GM12878 (cell line): ENCODE results near the gene LYL1. TPM values are rescaled to one million over a fixed set of nuclear protein-coding genes. Genes with fewer than 3 reads are reported as not detected.
A peak's percentile ranks its signal among the peaks of the same experiment; 100 is the strongest.

Experiments
- ATAC-seq: fragments of 200-7000 bp; cut with Tn5 transposase; 3 replicates; pipeline ENCODE4 v1.9.1; 2020; ENCODE audit warnings: mild to moderate bottlenecking, moderate library complexity
- BruUV-seq: library from RNA; stranded (reverse); fragments of 400-500 nt; replicated peaks from 2 replicates; lab custom pipeline; 2021; lab: Mats Ljungman, UMichigan
- CTCF ChIA-PET: fragments of 300-600 bp; sonication (Branson Sonifier 250); formaldehyde crosslinking; extraction: SDS; loops from one replicate; lab custom pipeline; 2021; ENCODE audit warnings: inconsistent platforms; lab: Yijun Ruan, JAX
- POLR2A ChIA-PET: fragments of 350-600 bp; formaldehyde crosslinking; extraction: SDS; loops from one replicate; lab custom pipeline; 2021; ENCODE audit warnings: inconsistent platforms; lab: Charles Lee
- RAD21 ChIA-PET: fragments of 300-600 bp; sonication (Branson Sonifier 250); formaldehyde crosslinking; loops from one replicate; lab custom pipeline; 2023; ENCODE audit warnings: antibody characterized with exemption; ENCODE audit not compliant: unreplicated experiment; lab: Charles Lee
- SMC1A ChIA-PET: fragments of 300-600 bp; sonication (Branson Sonifier 250); formaldehyde crosslinking; loops from one replicate; lab custom pipeline; 2023; ENCODE audit not compliant: unreplicated experiment, uncharacterized antibody; lab: Charles Lee
- DNase-seq: peaks from one replicate; pipeline ENCODE4 v3.0.0-alpha.2; 2011; ENCODE audit warnings: low read depth, low spot score
- FAIRE-seq: peaks from 3 replicates; lab custom pipeline; 2011; peaks lifted over from hg19 to GRCh38; lab: Jason Lieb, UNC
- H2AFZ ChIP-seq: 2 replicates; pipeline ENCODE4 v1.6.0; 2011; ENCODE audit warnings: low read depth, low read length, control low read depth; ENCODE audit not compliant: control insufficient read depth
- H3K27ac ChIP-seq: 2 replicates; pipeline ENCODE4 v1.5.1; 2011; ENCODE audit warnings: control low read depth; ENCODE audit not compliant: control insufficient read depth, insufficient read depth
- H3K27me3 ChIP-seq, 2 experiments: replicated peaks in 1 of 2; 2 replicates each; pipeline versions ENCODE4 v1.6.0 to v1.6.1; 2011; ENCODE audit warnings: low read length in 1 of 2; ENCODE audit not compliant: control insufficient read depth in 2 of 2, insufficient read depth in 2 of 2
- H3K36me3 ChIP-seq, 2 experiments: 2 replicates each; pipeline ENCODE4 v1.5.1; 2011; ENCODE audit warnings: low read length in 1 of 2; ENCODE audit not compliant: control insufficient read depth in 2 of 2, insufficient read depth in 2 of 2
- H3K4me1 ChIP-seq: 2 replicates; pipeline ENCODE4 v1.6.1; 2011; ENCODE audit warnings: mild to moderate bottlenecking, low read length, moderate library complexity, mixed read lengths; ENCODE audit not compliant: control insufficient read depth, insufficient read depth
- H3K4me2 ChIP-seq: 2 replicates; pipeline ENCODE4 v1.6.0; 2011; ENCODE audit warnings: control low read depth; ENCODE audit not compliant: control insufficient read depth, insufficient read depth
- H3K4me3 ChIP-seq: fragments of 200-600 bp; sonication (generic); 2 replicates; pipeline ENCODE4 v1.5.1; 2016
- H3K79me2 ChIP-seq: 2 replicates; pipeline ENCODE4 v1.6.0; 2011; ENCODE audit warnings: low read length; ENCODE audit not compliant: control insufficient read depth, insufficient read depth
- H3K9ac ChIP-seq: 2 replicates; pipeline ENCODE4 v1.8.0; 2011; ENCODE audit warnings: low read length, control low read depth, mixed read lengths; ENCODE audit not compliant: control insufficient read depth, insufficient read depth
- H3K9me3 ChIP-seq: replicated peaks from 3 replicates; pipeline ENCODE4 v1.5.1; 2011; ENCODE audit warnings: mild to moderate bottlenecking, low read length; ENCODE audit not compliant: control insufficient read depth, insufficient read depth
- H4K20me1 ChIP-seq: 2 replicates; pipeline ENCODE4 v1.6.0; 2011; ENCODE audit not compliant: control insufficient read depth, insufficient read depth
- ATF7 ChIP-seq: fragments of 450-650 bp; IDR thresholded peaks from 2 replicates; pipeline ENCODE4 v1.6.1; 2016; ENCODE audit warnings: low read depth, mild to moderate bottlenecking
- BCL11A ChIP-seq: IDR thresholded peaks from 2 replicates; pipeline ENCODE4 v1.6.1; 2011; ENCODE audit warnings: low read depth, low read length
- ESRRA ChIP-seq: IDR thresholded peaks from 2 replicates; pipeline ENCODE4 v1.6.1; 2012; ENCODE audit warnings: mild to moderate bottlenecking, low read length, improper control_type of control experiment
- IRF3 ChIP-seq: fragments of 450-650 bp; IDR thresholded peaks from 2 replicates; pipeline ENCODE4 v1.6.1; 2014; ENCODE audit warnings: mild to moderate bottlenecking
- NFIC ChIP-seq: IDR thresholded peaks from 2 replicates; pipeline ENCODE4 v1.6.1; 2012; ENCODE audit warnings: low read depth, mild to moderate bottlenecking, inconsistent platforms, low read length, moderate library complexity
- REST ChIP-seq: IDR thresholded peaks from 2 replicates; pipeline ENCODE4 v1.6.1; 2012; ENCODE audit warnings: mild to moderate bottlenecking, low read depth, low read length
- WGBS: methylation state at CpG from one replicate; pipeline ENCODE4 v1.1.6; 2016; ENCODE audit warnings: low lambda C conversion rate; ENCODE audit not compliant: insufficient replicate concordance, insufficient coverage; ENCODE audit errors: missing lambda C conversion rate; 5-methylcytosine and 5-hydroxymethylcytosine counted together
- in situ Hi-C: fragments of 300-500 bp; cut with MboI; formaldehyde crosslinking; loops from 9 replicates; pipeline ENCODE4 v1.14.3; 2018; ENCODE audit warnings: mixed read lengths
- intact Hi-C: fragments of 100-400 bp; cut with micrococcal nuclease; formaldehyde crosslinking; loops from one replicate; pipeline ENCODE4 v1.14.2; 2022; ENCODE audit not compliant: unreplicated experiment
- polyA plus RNA-seq, 11 experiments: library from polyadenylated mRNA; depleted of rRNA in 4 of 11; unstranded in 6 of 11; stranded (reverse) in 5 of 11; fragments of >200 nt; fragmentation: Nextera tagmentation in 4 of 11; fragmentation: Illumina TruSeq in 1 of 11; extraction: Ambion mirVana in 4 of 11; extraction: Trizol in 1 of 11; gene quantifications; 1 replicate in 1 of 11; 2 replicates in 10 of 11; pipeline versions ENCODE4 v1.2.1 to v1.2.3, GENCODE V29; 2011 to 2016; ENCODE audit warnings: inconsistent platforms in 2 of 11, missing spikeins in 2 of 11, low read depth in 1 of 11
- total RNA-seq, 4 experiments: library from RNA; depleted of rRNA in 3 of 4; stranded (reverse); fragments of >200 nt in 3 of 4; fragmentation: Illumina TruSeq in 1 of 4; extraction: Trizol in 1 of 4; gene quantifications; 2 replicates each; pipeline versions ENCODE4 v1.2.1 to v1.2.3, GENCODE V29; 2013 to 2021
- TF ChIP-seq, protein P1 (sequence below): IDR thresholded peaks from 2 replicates; pipeline ENCODE4 v1.6.1; 2011; ENCODE audit warnings: borderline replicate concordance, low read depth, mild to moderate bottlenecking, moderate library complexity, mixed read lengths, low read length; ENCODE audit not compliant: insufficient read depth; ENCODE audit errors: extremely low read length

The LYL1 gene
- total and polyA plus RNA-seq, 10 of the 15 experiments (the other 5 are each of a cell fraction or from before 2014, with no cell fraction given), result 0.10 to 34.8 (median 4.4) TPM

DNA sequence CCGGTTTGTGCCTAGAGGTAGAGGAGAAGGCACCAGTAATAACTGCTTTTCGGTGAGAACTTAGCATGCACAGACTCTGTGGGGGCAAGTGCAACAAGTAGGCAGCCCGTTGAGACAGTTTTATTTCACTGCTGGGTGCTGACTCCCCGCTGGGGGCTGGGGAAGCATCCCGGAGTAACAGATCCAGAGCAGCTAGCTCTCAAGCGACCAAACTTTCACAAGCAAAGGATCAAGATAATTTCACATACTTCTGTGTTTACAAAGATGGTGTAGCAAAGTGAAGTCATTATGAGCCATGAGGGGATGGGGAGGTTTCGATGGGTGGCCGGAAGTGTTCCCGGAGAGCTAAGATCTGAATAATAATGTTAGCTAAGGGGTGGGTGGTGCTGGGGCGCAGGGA is 18.2 kb upstream of the LYL1 start (continued):
- TF ChIP-seq NFIC, result no peak
- TF ChIP-seq, all 136 proteins: peak for 0

DNA sequence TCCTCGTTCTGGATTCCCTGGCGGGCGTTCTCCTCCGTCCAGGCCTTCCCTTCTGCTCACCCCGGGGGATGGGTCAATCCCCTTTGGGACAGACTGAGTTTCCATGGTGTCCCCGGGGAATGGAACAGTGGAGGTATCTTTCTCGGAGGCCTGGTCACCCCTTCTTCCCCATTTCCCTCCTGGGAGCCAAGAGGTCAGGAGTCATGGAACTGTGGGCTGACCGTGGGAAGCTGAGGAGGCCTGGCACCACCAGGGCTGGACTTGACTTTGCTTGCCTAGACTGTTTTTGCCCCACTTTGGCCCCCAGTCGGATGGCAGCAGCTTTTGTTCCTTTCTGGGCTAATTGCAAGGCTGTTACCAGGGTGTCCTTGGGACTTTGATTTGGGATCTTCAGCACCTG is 17.4 kb upstream of the LYL1 start:
- H3K4me3 ChIP-seq, result peak overlapping the region; percentile 32; the same call in 1 of the 2 replicates
- peak overlapping the region; percentile 6; the same call in 1 of the 2 replicates for H3K27ac ChIP-seq
- RAD21 ChIA-PET, result interaction anchor here (0.6 to 1.4 kb wide), 3 partner anchors 28 to 33 kb away, joined by 3 to 4 read pairs (median 3); partner anchors contain the start of genes IER2 and STX10
- no peaks in the 10 kb centered on the region for H3K27me3 ChIP-seq
- POLR2A ChIA-PET, result interaction anchor here (0.5 to 3.8 kb wide), 5 partner anchors 9 to 74 kb away, joined by 3 to 28 read pairs (median 3); no protein-coding TSS in a partner anchor
- 44% methylated on average over 9 of the region's 9 CpGs for WGBS
- H3K4me1 ChIP-seq, result peaks cover 33% of the 10 kb centered on the region
- peaks cover 66% of the 10 kb centered on the region for H3K79me2 ChIP-seq
- peak overlapping the region; percentile 32; the same call in 1 of the 2 replicates for H3K9ac ChIP-seq
- H3K4me2 ChIP-seq, result peak overlapping the region; percentile 90
- peaks cover 10% of the 10 kb centered on the region for H4K20me1 ChIP-seq
- H2AFZ ChIP-seq, result no peak overlapping the region
- CTCF ChIA-PET, result interaction anchor here (0.6 to 3.0 kb wide), 10 partner anchors 15 to 154 kb away, joined by 3 to 13 read pairs (median 3); no protein-coding TSS in a partner anchor
- peaks cover 5 to 7% of the 10 kb centered on the region in 2 experiments; a peak in 3 of 4 replicates for H3K36me3 ChIP-seq
- no peak for TF ChIP-seq BCL11A
- no peak for TF ChIP-seq REST
- no peak for TF ChIP-seq ESRRA
- TF ChIP-seq IRF3, result no peak
- TF ChIP-seq ATF7, result no peak
- TF ChIP-seq, protein P1, sequence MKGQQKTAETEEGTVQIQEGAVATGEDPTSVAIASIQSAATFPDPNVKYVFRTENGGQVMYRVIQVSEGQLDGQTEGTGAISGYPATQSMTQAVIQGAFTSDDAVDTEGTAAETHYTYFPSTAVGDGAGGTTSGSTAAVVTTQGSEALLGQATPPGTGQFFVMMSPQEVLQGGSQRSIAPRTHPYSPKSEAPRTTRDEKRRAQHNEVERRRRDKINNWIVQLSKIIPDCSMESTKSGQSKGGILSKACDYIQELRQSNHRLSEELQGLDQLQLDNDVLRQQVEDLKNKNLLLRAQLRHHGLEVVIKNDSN, result no peak
- ATAC-seq (no peak), FAIRE-seq (no peak), DNase-seq (no peak)
- H3K9me3 ChIP-seq, result no peaks in the 10 kb centered on the region
- intact Hi-C loops (no loop called here), in situ Hi-C loops (no loop called here)
- SMC1A ChIA-PET, result interaction anchor here (0.5 to 1.4 kb wide), 3 partner anchors 11 to 238 kb away, joined by 3 read pairs; no protein-coding TSS in a partner anchor
- no TSS peak for BruUV-seq
